GM19463 (cell line): Measurements from ENCODE around the gene RYR2.
A peak's percentile ranks its signal among the peaks of the same experiment; 100 is the strongest.

Experiments
- ATAC-seq: cut with Tn5 transposase; IDR thresholded peaks from one replicate; pipeline ENCODE4 v1.9.1; 2021; ENCODE audit warnings: mild to moderate bottlenecking, moderate library complexity; ENCODE audit not compliant: unreplicated experiment

RYR2 gene

DNA sequence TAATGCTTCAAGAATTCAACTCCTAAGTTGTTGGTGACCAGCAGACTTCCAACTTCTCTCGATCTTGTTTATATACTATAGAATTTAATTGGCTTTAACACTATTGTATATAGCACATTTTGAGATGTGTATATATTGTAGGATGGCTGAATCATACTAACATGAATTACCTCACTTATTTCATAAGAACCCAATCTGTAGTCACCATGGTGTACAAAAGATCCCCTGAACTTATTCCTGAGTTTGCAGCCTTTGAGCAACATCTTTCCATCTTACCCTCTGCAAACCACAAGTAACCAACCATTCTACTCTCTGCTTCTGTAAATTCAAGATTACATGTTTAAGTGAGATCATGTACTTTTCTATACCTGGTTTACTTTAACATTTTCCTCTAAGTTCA is 836.4 kb downstream of the RYR2 start:
- no peak for ATAC-seq

DNA sequence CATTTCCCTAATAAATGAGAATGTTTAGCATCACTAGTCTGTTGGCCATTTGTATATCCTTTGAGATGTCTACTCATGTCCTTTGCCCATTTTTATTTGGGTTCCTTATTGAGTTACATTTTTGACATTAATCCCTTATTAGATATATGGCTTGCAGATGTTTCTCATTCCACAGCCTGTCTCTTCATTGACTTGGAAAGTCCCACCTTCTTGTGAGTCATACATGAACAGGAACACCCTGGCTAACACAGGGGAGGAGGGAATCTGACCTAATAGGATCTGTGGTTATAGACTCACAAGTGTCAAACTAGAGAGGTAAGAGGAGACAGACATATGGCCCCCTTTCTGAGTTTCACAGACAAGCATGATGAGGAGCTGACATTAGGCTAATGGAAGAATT is 837.2 kb downstream of the RYR2 start:
- peak; percentile 61 for ATAC-seq
